GF-D8 (cell line): ENCODE data around the gene NACC2.
A peak's percentile ranks its signal among the peaks of the same experiment; 100 is the strongest.
"Not testable (repeated sequence)": the region's sequence is repeated elsewhere in the genome, so short reads cannot be mapped to it uniquely, and the experiment has no call there.

ENCODE experiments used
- DNase-seq: peaks from one replicate; lab custom pipeline; 2025; lab: John Stamatoyannopoulos, UW

The NACC2 gene

DNA sequence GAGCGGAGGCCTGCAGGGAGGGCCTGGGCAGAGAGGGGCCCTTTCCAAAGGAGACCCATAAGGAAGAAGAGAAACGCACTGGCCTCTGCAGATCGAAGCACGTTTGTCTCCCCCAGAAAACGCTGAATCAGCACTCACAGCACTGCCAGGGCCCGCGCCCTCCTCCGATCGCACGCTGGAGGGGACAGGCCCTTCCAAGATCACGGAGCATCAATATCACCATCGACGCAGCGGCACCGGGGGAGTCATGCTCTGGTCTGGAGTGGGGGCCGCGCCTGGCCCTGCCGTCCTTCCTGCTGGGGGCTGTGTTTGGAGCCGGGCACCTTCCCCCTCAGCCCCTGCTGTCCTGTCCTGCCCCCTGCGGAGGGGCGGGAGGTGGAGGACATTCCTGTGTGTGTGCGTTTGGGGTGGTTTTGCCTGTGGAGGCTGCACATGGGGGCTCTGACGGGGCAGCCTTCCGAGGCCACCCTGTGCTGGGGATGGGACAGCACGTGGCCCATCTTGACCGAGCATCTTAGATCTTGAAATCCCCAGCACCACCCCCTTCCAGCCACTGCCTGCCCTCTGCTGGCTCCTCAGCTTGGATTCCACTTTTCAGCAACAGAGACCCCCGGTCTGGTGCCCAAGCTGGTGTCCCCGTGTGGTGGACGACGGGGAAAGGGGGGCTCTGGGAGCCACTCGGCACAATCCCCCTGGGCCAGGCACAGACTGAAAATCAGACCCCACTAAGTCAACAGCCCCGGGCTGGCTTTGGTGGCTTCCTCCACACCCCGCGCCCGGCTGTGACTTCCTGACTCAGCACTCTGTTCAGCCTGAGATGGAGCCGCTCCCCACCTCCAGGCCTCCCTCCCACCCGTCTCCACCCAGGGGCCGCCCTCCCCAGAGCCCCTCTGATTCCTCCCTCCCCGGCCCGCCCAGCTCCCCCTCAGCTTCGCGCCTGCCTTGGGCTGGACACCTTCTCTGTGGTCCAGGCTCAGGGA lies 15.3 kb upstream of the NACC2 start:
- no peak for DNase-seq

DNA sequence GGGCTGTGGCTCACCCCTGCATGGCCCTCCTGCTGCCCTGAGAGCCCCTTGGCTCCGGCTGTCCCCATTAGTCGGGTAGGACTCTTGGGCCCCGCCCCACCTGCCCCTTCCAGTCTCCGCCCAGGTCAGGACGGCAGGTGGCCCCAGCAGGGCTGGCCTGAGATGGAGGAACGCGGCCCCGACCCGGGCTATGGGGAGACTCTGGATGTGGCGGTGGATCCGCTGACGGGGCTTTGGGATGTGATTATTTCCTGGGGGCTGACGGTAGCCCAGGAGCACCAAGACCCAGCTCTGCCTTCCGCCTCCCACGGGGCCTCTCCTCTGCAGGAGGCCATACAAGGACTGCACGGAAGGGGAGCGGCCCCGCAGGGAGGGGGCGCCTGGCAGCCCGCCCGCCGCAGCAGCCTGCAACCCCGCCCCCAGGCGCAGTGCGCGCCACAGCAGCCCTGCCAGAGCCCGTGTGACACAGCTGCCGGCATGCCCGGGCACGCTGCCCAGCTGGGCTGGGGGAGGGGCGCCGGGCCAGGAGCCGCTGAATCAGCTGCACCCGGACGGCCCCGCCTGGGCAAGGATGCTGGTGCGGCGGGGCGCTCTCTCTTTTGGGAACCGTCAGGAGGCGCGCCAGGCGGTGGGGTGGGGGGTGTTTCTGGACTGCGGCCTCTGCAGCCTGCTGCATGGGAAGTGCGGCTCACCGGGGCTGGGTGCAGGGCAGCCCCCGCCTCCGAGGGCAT lies 14.4 kb upstream of the NACC2 start:
- peak; percentile 61 for DNase-seq

DNA sequence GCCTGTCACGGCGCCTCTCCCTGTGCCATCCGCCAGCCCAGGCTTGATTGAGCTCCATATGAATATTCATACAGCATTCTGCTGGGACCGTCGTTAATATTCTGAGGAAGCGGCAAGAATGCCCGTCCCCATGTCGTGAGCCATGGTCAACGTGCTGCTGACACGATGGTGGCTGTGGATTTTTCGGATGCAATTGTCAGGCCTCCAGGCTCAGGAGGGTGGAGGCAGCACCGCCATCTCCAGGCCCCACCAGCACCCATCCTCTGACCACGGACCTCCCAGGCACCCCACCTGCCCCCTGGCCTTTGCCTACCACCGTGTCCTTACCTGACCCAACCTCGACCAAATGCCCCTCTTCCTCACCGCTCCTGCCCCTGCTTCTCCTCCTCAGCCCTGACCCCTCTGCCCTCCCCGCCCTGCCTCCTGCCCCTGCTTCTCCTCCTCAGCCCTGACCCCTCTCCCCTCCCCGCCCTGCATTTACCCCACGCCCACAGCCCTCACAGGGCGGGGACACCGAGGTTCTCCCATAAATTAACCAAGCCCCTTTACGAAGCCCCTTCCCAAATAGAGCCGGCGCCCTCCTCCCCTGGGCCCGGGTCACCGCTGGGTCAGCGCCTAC lies 13.7 kb upstream of the NACC2 start:
- no peak for DNase-seq

DNA sequence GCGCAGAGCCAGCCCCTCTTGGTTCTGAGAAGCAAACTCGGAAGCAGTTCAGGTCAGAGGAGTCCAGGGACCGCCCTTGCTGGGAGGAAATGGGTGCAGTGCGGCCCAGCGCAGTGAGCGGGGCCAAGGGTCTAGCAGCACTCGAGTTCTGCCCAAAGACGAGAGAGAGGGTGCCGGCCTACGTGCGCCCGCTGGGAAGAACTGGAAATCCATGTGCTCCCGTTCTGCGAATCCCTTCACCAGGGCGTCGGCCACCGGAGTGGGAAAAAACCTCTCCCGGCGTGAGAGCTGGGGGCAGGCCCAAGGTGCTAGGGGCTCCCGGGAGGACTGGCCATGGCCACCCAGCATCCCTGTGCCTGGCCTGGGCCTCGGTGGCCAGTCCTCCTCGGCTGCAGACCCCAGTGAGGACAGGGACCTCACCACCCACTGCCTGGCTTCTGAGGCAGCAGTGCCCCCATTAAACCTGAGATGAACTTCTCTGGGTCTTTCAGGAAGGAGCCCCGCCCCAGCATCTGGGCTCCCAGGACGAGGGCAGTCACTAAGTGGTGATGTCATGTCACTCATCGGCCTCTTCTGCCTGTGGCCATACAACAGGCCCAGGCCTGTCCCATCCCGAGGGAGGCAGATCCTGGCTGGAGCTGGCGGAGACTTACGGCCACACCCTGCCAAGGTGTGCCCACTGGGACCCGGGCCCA lies 13.0 kb upstream of the NACC2 start:
- no peak for DNase-seq

DNA sequence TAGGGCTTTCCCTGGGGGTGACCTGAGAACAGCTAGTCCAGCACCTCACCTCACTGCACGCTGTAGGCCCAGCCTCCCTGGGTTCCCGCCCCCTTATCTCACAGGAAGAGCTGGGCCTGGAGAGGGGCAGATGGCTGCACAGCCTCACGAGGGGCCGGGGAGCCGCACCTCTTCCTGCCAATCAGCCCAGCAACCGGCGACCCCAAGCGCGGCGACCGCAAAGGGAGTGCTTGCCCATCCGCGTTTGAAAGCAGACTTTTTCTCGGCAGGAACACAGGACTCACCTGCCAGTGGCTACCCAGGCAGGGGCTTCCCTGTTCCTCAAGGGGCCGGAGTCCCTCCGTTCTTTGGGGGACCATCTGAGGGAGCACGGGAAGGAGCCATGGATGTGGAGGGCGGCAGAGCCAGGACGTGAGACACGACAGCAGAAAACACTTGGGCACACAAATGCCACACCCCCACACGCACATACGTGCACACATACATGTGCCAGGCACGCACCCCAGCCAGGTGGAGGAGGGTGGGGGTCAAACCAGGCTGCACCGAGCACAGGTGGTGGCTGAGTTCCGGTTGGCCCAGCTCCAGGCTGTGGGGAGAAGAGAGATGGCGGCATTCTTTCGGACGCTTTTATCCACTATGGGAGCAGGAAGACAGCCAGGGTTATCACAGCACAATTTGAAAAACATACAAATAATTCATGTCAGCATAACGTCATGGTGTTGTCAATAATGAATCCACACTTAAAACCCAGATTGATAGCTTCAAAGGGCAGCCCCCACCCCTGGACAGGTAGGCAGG lies 12.3 kb upstream of the NACC2 start:
- DNase-seq: peak; percentile 7

DNA sequence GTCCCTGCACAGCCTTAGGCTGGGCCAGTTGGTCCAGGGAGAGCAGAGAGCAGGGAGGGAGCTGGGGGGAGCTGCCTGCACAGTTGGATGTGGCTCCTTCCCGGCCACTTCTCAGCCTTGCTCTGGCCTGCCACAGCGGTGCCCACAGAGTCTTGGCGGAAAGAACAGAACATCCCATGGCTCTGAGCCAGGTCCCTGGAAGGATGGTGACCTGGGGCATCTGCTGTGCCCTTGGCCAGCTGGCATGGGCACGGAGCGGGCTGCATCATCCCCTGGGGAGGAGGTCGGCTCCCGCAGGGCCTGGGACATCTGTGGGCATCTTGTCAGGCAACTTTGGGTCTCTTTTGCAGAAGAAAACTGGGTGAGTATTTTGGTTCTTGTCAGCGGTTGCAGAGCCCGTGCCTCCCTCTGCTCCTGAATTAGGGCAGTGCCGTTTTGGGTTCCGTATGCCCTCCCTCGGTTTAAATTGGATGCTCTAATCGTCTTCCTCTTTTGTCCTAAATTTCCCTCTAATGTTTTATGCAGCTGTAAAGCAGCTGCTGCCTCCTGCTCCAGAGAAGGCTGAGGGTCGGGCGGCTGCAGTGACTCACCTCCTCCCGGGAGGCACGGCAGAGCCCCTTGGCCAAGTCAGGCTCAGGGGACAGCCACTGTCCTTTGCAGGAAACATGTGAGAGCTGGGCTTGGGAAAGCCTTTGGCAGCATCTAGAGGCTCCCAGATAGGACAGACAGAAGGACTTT lies 10.5 kb upstream of the NACC2 start:
- no peak for DNase-seq

DNA sequence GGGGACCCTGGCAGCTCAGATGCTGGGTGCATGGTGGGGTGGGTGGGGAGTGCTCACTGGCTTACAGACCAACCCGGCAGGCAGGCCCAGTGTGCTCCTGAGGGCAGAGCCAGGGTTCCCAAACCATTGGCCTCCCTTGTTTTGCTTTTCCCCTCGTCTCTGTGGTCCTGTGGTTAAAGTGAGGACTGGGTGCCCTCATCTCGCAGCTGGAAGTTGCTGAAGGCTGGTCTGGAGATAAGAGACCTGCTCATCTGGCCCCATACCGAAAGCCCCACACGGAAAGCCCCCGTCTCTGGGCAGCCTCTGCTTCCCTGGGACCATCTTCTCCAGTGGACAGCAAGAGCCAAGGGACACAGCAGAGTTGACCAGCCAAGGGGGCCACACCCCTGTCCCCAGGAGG lies 9.8 kb upstream of the NACC2 start:
- DNase-seq: no peak

DNA sequence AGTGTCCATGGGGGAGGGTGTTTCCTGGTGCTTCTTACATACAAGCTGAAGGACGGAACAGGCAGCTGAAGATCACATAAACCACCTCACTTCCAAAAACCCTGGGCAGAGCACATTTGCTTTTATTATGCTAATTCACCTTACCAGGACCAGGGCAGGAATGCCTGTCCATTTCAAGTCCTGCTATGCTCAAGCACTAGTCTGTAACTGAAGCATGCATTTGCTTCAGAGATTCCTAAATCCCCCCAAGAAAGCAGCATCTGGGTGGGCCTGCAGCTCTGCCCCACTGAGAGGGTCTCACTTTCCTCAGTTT lies 9.4 kb upstream of the NACC2 start:
- DNase-seq: no peak

DNA sequence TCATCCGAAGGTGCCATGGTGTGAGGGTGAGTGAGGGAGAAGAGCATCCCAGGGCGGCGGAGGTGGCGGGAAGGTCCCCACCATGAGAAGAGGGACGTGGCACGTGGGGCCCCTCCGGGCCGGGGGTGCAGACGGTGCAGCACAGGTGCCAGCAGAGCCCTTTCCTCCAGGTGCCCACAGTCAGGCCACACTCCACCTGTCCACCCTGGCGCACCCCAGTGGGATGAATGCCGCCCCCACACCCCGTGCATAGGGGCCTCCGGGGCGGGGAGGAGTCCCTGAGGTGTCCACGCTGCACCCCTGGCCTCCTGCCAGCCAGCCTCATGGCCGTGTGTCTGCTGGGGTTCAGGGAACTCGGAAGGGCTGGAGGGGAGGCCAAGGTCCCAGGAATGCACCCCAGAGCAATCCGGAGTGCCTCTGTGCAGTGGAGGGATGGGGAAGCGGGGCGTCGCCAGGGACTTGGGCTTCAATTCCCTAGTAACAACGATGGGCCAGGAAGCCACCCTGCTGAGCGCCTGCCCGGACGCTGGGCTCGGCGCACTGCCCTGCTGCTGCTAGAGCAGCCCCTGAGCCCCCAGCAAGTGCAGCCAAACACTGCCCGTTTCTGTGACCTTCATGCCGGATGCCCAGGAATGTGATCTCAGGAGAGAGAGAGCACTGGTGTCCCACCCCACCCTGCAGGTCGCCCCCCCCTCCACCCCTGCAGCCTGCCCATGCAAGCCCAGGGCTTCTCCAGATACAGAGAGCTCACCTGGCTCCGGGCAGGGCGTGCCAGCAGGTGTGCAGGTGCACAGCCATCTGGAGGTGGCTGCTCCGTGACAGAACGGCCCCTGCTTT lies 8.8 kb upstream of the NACC2 start:
- DNase-seq: no peak

DNA sequence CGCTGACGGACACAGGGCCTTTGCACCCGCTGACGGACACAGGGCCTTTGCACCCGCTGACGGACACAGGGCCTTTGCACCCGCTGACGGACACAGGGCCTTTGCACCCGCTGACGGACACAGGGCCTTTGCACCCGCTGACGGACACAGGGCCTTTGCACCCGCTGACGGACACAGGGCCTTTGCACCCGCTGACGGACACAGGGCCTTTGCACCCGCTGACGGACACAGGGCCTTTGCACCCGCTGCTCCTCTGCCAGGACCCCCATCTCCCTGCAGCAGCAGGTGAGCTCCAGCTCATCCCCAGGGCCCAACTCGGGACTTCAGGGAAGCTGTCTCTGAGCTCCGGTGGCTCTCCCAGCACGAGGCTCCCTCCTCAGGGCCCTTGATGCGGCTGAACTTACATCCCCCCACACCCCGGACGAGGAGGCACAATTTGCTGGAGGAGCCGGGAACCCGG lies 6.6 kb upstream of the NACC2 start:
- DNase-seq: not testable (repeated sequence)

DNA sequence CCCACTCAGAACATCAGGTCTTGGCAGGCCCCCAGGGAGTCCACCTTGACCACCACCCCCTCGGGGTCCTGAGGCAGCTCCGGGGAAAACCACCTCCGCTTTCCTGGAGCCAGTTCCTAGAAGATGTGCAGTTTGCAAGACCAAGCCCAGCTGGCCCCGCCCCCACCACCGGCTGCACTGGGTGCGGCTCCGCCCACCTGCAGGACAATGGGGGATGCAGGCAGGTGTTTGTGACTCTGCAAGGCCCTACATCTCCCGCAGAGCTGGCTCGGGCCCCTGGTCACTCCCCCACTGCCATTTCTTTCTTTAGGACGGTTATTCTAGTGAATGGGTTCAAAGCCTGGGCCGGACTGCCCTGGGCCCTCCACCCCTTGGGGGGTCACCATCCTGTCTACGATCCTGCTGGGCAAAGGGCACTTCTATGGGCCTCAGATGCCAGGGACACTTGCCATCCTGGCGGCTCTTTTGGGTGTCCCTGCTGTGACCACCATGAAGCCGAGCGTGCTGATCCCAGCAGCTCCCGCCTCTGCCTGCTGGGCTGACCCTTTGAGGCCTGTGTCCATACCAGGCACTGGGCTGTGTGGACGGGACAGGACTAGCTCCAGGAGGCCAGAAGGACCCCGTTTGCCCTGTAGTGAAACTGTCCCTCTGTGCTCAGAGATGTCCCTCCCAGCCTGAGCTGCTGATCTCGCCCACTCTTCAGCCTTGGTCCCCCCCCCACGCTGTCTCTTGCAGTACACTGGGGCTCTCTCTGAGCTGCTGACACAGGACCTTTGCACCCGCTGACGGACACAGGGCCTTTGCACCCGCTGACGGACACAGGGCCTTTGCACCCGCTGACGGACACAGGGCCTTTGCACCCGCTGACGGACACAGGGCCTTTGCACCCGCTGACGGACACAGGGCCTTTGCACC lies 5.9 kb upstream of the NACC2 start:
- no peak for DNase-seq

DNA sequence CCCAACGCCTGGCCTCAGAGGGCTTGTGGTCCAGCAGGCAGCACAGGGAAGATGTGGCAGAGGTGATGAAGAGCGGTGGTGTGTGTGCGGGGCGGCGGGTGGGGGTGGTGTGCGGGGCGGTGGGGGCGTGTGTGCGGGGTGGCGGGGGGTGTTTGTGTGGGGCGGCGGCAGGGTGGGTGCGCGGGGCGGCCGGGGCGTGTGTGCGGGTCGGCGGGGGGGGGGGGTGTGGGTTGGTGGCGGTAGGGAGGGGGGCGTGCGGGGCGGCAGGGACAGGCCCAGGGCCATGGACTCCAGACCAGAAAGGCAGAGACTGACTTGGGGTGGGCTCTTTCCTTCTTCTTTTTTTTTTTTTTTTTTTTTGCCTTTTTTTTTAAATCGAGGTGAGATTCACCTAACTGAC lies 4.5 kb upstream of the NACC2 start:
- DNase-seq: no peak

DNA sequence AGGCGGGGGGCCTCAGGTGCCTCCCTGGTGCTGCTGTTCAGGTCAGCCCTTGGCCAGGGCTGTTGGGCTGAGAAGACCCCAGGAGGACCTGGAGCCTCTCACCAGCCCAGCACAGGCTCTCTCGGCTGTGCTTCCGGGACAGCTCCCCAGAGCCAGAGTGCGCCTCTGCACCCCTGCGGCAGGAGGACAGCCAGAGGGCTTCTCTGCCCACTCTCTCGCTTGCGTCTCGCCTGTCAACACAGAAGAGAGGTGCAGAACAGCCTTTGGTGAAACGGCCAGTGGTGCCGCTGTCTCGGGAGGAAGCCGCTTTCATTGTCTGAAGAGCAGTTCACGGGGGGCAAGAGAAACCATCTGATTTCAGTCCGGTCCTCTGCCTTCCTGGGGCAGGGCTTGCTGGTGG lies 3.8 kb upstream of the NACC2 start:
- no peak for DNase-seq

DNA sequence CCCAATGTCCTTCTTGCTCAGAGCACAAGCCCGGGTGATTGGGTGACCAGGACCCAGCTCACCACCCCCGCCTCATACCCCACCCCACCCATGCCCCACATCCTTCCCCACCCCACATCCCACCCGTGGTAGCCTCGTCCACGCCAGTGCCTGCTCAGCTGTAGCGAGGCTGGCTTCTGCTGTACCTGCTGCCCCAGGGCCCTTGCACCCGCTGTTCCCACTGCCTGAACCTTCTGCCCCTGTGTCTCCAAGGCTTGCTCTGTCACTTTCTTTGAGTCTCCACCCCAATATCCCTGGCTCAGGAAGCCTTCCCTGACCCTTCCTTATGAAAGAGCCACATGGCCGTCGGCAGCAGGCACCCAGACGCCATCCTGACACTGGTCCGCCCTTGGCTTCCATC lies 3.1 kb upstream of the NACC2 start:
- DNase-seq: no peak

DNA sequence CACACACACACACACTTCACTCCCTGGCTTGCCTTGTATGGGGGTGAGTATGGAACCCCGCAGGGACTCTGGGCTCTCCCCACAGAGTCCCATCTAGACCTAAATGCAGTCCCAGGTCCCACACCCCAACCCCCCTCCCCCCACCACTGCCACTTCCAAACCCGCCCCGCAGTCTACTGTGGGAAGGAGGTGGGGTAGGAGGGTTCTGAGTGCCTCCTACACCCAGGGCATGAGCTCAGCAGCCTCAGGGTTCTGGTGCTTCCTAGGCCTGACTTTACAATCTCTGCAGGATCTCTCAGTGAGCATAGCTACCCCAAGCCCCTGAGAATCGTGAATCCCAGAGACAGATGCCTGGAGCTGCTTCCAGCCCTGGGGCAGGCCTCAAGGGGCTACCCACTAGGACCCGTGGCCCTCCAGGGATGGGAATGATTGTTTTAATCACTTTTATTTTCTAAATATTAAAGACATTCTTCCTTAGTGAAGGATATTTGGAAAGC lies 1.5 kb upstream of the NACC2 start:
- DNase-seq: no peak

DNA sequence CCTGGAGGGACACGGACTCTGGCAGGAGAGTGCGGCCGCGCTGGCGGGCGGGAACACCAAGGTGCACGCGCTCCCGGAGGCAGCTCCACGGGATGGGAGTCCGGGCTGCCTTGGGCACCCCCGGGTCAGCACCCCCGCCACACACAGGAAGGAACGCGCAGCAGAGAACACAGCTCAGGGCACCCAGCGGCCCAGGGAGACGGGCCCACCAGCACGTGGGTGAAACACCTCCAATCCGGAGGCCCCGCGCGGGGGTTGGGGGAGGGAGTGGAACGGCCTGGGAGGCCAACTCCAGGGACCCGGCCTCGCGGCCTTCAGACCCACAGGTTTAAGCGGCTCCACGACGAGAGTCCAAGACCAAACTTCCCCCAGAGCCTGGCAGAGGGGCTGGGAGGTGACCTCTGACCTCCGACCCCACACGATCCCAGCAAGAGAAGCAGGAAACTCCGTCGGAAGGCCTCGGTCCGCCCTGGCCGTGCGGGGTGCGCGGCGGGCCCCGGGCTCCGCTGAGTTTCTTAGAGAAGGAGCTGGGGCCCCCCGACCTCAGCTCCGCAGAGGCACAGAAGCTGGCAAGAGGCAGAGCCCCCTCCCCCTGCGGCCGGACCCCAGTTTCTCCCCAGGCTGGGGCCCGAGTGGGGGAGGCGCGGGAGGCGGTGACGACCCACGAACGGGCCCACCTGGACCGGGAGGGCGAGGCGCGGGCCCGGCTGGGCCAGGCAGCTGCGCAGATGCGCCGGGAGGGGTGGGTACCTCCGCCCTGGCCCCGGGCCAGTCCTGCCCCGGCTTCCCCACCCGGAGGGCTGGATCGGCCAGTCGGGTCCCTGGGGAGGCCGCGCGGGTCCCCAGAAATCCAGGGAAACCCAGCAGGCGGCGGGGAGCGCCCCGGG lies 851 bp downstream of the NACC2 start:
- DNase-seq: peak; percentile 16

DNA sequence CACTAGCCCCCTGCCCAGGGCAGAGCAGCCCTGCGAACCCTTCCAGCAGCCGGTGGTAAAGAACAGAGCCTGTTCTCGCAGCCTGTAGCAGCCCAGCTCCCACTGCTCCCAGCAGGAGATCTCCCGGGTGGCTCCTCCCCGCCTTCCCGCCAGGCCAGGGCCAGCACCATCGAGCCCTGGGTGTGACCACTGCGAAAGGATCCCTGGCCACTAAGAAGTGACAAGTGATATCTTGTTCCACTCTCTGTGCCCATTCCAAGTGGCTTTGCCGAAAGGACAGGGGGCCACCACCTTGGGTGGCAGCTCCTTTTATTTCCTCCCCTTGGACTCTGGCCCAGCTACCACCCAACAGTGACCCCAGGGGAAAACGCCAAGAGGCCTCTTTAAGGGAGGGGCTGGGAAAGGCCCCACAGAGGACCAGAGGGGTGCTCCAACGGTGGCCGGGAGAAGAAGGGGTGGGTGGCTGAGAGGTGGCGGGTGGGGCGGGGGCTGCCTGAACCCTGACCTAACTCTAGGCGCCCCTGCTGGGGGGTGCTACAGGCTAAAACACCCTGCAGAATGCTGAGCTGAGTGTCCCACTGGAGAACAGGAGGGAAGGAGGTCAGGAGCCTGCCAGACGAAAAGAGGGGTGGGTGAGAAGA lies 1.6 kb downstream of the NACC2 start:
- no peak for DNase-seq
